ENCODE measurements around the gene CEACAM1.

DNA sequence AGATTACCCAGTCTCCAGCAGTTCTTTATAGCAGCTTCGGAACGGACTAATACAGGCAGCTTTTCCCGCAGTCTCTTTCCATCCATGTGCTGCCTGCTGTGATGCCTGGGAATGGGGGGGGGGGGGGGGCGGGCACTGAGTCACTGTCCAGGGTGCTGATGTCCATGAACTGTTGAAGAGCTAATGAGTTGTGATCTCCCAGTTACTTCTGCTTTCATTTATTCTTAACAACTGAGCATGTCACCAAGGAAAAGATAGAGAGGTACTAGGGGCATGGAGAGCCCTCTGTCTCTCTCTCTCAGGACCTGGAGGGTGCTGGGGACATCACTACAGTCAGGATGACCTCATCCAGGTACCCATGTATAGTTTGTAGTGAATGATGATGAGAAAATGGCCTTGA is 20.3 kb upstream of the CEACAM1 start:
- TF ChIP-seq EZH2 (IDR thresholded peaks at IDR 0.05; ENCODE audit: low read length, missing control alignments) = no peak
- TF ChIP-seq, protein P1, sequence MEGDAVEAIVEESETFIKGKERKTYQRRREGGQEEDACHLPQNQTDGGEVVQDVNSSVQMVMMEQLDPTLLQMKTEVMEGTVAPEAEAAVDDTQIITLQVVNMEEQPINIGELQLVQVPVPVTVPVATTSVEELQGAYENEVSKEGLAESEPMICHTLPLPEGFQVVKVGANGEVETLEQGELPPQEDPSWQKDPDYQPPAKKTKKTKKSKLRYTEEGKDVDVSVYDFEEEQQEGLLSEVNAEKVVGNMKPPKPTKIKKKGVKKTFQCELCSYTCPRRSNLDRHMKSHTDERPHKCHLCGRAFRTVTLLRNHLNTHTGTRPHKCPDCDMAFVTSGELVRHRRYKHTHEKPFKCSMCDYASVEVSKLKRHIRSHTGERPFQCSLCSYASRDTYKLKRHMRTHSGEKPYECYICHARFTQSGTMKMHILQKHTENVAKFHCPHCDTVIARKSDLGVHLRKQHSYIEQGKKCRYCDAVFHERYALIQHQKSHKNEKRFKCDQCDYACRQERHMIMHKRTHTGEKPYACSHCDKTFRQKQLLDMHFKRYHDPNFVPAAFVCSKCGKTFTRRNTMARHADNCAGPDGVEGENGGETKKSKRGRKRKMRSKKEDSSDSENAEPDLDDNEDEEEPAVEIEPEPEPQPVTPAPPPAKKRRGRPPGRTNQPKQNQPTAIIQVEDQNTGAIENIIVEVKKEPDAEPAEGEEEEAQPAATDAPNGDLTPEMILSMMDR (conservative IDR thresholded peaks at IDR 0.05 in 1 of 2, IDR thresholded peaks at IDR 0.05 in 1 of 2; ENCODE audit: low read depth in 1 of 2, low read length in 2 of 2) = no peak

Measured in fibroblast of lung (primary cell).